Suprapubic skin (tissue), 4 donors: ENCODE measurements around the gene TRAF3.

Experiments used
- CTCF ChIP-seq, 2 donors: fragments of 200-600 bp in 1 of 2; fragments of 450-650 bp in 1 of 2; sonication (generic) in 1 of 2; IDR thresholded peaks; one replicate each; pipeline ENCODE4 v1.5.1; 2016 to 2019; ENCODE audit warnings: antibody characterized with exemption in 2 of 2, mild to moderate bottlenecking in 1 of 2, moderate library complexity in 1 of 2
- EP300 ChIP-seq: sonication (generic); formaldehyde crosslinking; IDR thresholded peaks from one replicate; pipeline ENCODE4 v1.6.1; 2017; ENCODE audit warnings: antibody characterized with exemption
- POLR2A ChIP-seq, 2 donors: fragments of 450-650 bp; IDR thresholded peaks; one replicate each; pipeline ENCODE4 v1.6.1; 2017; ENCODE audit warnings: antibody characterized with exemption in 2 of 2, mild to moderate bottlenecking in 2 of 2, moderate library complexity in 2 of 2
- POLR2AphosphoS5 ChIP-seq, 3 donors: sonication (generic); formaldehyde crosslinking; IDR thresholded peaks; one replicate each; pipeline ENCODE4 v1.6.1; 2017; ENCODE audit warnings: antibody characterized with exemption in 3 of 3

GRCh38 chr14:102923925-102924486, 146.8 kb downstream of the TRAF3 start:
- TF ChIP-seq CTCF (IDR thresholded peaks at IDR 0.05) (no peak), POLR2A (IDR thresholded peaks at IDR 0.05) (no peak), POLR2AphosphoS5 (IDR thresholded peaks at IDR 0.05) (no peak), EP300 (no peak)
